ENCODE results near the gene KIRREL3.

KIRREL3 gene

DNA sequence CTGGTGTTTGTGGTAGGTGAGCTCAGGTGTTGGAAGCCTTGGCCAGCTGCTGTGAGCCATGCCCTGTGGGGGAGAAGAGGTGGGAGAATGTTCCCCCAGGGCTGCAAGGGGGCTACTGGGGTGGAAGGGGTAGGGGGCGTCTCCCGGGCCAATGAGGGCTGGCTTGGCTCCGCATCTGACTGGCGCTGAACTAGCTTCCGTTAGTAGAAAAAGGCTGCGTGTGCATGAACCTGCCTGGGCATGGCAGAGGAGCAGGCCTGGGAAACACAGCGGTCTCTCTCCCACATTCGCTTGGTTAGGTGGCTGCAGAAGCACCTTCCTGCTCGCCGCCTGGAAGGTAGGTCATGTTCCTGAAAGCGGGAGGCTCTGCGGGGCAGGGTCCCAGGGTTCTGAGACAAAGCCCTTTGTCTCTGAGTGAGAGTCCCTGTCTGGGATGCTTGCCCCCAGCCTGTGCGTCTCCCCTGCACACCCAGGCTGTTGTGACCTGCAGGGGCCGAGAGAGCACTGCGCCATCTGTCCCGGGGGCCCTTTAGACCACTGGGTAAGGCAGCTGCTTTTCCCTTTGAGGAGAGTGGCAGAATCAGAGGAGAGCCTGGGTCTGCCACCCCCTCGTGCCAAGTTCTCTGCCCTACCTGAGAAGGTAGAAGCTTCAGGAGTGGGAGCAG, 466.3 kb downstream of the KIRREL3 start:
- Histone ChIP-seq H3K9ac (ENCODE audit: insufficient read length) (no peak overlapping the region), H3K27ac (no peak overlapping the region), H3K4me3 (no peak overlapping the region), H3K9me3 (ENCODE audit: low read depth, low read length) (no peaks in the 10 kb centered on the region), H3K36me3 (ENCODE audit: insufficient read depth, low read length) (no peaks in the 10 kb centered on the region)
- TF ChIP-seq POLR2AphosphoS5 (IDR thresholded peaks at IDR 0.05; ENCODE audit: borderline replicate concordance, low read depth, low read length) = no peak
- no peak for TF ChIP-seq EZH2 (IDR thresholded peaks at IDR 0.05)
- no peak for TF ChIP-seq FOXP2 (optimal IDR thresholded peaks at IDR 0.05; ENCODE audit: control extremely low read depth, extremely low read length, insufficient read depth)
- DNase-seq (ENCODE audit: low read depth, low spot score) = no peak

DNA sequence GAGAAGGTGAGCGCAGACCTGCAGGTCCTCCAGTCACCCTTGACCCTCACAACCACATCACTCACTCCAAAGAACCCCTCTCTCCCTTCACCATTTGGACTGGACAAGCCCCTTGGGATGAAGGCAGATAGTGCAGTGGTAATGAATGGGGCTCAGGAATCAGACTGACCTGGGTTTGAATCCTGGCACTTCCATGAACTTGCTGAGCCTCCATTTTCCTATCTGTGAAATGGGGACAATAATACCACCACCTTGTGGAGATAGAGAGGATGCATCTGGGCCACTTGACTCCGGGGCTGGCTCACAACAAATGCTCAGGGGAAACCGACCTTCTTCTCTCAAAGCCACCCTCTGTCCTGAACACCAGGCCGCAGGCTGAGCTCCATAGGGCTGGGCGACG, 467.0 kb downstream of the KIRREL3 start:
- TF ChIP-seq EZH2 (IDR thresholded peaks at IDR 0.05) = no peak
- TF ChIP-seq FOXP2 (optimal IDR thresholded peaks at IDR 0.05; ENCODE audit: control extremely low read depth, extremely low read length, insufficient read depth) = no peak
- no peak for TF ChIP-seq POLR2AphosphoS5 (IDR thresholded peaks at IDR 0.05; ENCODE audit: borderline replicate concordance, low read depth, low read length)
- no peak for DNase-seq (ENCODE audit: low read depth, low spot score)
- H3K36me3 ChIP-seq (ENCODE audit: insufficient read depth, low read length) = no peaks in the 10 kb centered on the region

DNA sequence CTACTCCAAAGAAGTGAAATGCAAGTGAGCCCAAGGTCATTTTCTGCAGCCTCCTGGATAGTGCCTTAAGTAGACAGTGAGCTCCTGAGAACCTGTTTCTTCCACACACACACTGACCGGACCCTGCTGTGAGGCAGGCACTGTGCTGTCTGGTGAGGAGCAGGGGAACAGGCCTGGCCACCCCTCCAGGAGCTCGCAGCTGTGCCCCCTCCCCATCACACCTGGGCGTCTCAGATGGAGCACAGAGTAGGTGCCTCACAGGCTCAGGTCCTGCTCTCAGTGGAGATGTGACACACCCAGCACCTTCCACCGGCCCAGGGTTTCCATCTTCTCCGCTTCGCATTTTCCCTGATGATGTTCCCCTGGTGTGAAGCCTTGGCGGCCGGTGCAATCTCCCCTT, 470.2 kb downstream of the KIRREL3 start:
- no peak for DNase-seq (ENCODE audit: low read depth, low spot score)
- Histone ChIP-seq H3K36me3 (ENCODE audit: insufficient read depth, low read length) (no peaks in the 10 kb centered on the region), H3K4me3 (no peak overlapping the region), H3K27ac (no peak overlapping the region), H3K9ac (ENCODE audit: insufficient read length) (no peak overlapping the region), H3K9me3 (ENCODE audit: low read depth, low read length) (no peaks in the 10 kb centered on the region)
- TF ChIP-seq EZH2 (IDR thresholded peaks at IDR 0.05) = no peak
- no peak for TF ChIP-seq POLR2AphosphoS5 (IDR thresholded peaks at IDR 0.05; ENCODE audit: borderline replicate concordance, low read depth, low read length)
- no peak for TF ChIP-seq FOXP2 (optimal IDR thresholded peaks at IDR 0.05; ENCODE audit: control extremely low read depth, extremely low read length, insufficient read depth)

More for the DNA sequence above, 467.0 kb downstream of the KIRREL3 start:
- H3K9me3 ChIP-seq (ENCODE audit: low read depth, low read length) = no peaks in the 10 kb centered on the region
- no peak overlapping the region for H3K9ac ChIP-seq (ENCODE audit: insufficient read length)
- no peak overlapping the region for H3K27ac ChIP-seq
- H3K4me3 ChIP-seq = no peak overlapping the region

GRCh38 chr11:126529037-126529436, 471.5 kb downstream of the KIRREL3 start:
- Histone ChIP-seq H3K4me3 (no peak overlapping the region), H3K27ac (no peak overlapping the region), H3K36me3 (ENCODE audit: insufficient read depth, low read length) (no peaks in the 10 kb centered on the region), H3K9ac (ENCODE audit: insufficient read length) (no peak overlapping the region), H3K9me3 (ENCODE audit: low read depth, low read length) (no peaks in the 10 kb centered on the region)
- TF ChIP-seq FOXP2 (optimal IDR thresholded peaks at IDR 0.05; ENCODE audit: control extremely low read depth, extremely low read length, insufficient read depth) = no peak
- TF ChIP-seq EZH2 (IDR thresholded peaks at IDR 0.05) = no peak
- TF ChIP-seq POLR2AphosphoS5 (IDR thresholded peaks at IDR 0.05; ENCODE audit: borderline replicate concordance, low read depth, low read length) = no peak
- DNase-seq (ENCODE audit: low read depth, low spot score) = no peak

- Histone ChIP-seq H3K36me3 (ENCODE audit: insufficient read depth, low read length) (no peaks in the 10 kb centered on the region), H3K27ac (no peak overlapping the region), H3K9me3 (ENCODE audit: low read depth, low read length) (no peaks in the 10 kb centered on the region), H3K4me3 (no peak overlapping the region), H3K9ac (ENCODE audit: insufficient read length) (no peak overlapping the region)
- no peak for TF ChIP-seq FOXP2 (optimal IDR thresholded peaks at IDR 0.05; ENCODE audit: control extremely low read depth, extremely low read length, insufficient read depth)
- TF ChIP-seq POLR2AphosphoS5 (IDR thresholded peaks at IDR 0.05; ENCODE audit: borderline replicate concordance, low read depth, low read length) = no peak
- TF ChIP-seq EZH2 (IDR thresholded peaks at IDR 0.05) = no peak
- no peak for DNase-seq (ENCODE audit: low read depth, low spot score)
These were observed 472.5 kb downstream of the KIRREL3 start for GRCh38 chr11:126528075-126528474.

GRCh38 chr11:126527651-126528050, 472.9 kb downstream of the KIRREL3 start:
- no peak overlapping the region for H3K9ac ChIP-seq (ENCODE audit: insufficient read length)
- no peaks in the 10 kb centered on the region for H3K36me3 ChIP-seq (ENCODE audit: insufficient read depth, low read length)
- no peak for DNase-seq (ENCODE audit: low read depth, low spot score)
- H3K4me3 ChIP-seq = no peak overlapping the region
- no peak overlapping the region for H3K27ac ChIP-seq
- TF ChIP-seq POLR2AphosphoS5 (IDR thresholded peaks at IDR 0.05; ENCODE audit: borderline replicate concordance, low read depth, low read length) (no peak), FOXP2 (optimal IDR thresholded peaks at IDR 0.05; ENCODE audit: control extremely low read depth, extremely low read length, insufficient read depth) (no peak), EZH2 (IDR thresholded peaks at IDR 0.05) (no peak)
- no peaks in the 10 kb centered on the region for H3K9me3 ChIP-seq (ENCODE audit: low read depth, low read length)

- no peak for DNase-seq (ENCODE audit: low read depth, low spot score)
- Histone ChIP-seq H3K27ac (no peak overlapping the region), H3K36me3 (ENCODE audit: insufficient read depth, low read length) (no peaks in the 10 kb centered on the region), H3K9me3 (ENCODE audit: low read depth, low read length) (no peaks in the 10 kb centered on the region), H3K9ac (ENCODE audit: insufficient read length) (no peak overlapping the region), H3K4me3 (no peak overlapping the region)
- TF ChIP-seq POLR2AphosphoS5 (IDR thresholded peaks at IDR 0.05; ENCODE audit: borderline replicate concordance, low read depth, low read length) (no peak), FOXP2 (optimal IDR thresholded peaks at IDR 0.05; ENCODE audit: control extremely low read depth, extremely low read length, insufficient read depth) (no peak), EZH2 (IDR thresholded peaks at IDR 0.05) (no peak)
These were observed 474.1 kb downstream of the KIRREL3 start for GRCh38 chr11:126526471-126526870.

DNA sequence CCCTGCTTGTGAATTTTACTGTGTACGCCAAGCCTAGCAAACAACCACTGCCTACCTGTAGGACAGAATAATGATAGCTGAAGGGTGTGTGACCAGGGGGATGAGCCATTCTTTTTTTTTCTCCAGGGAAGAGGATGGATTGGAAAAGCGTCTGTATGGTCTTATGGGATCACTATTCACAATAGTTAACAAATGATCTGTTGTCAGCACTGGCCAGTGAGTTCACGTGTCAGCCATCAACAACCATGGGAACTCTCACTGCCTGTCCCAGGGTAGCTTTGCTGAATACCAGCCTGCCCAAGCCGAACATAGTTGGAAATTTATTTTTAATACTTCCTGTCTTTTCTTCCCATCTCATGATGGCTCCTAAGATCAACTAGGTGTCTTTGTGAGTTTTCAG, 474.9 kb downstream of the KIRREL3 start:
- DNase-seq (ENCODE audit: low read depth, low spot score) = no peak
- Histone ChIP-seq H3K4me3 (no peak overlapping the region), H3K27ac (no peak overlapping the region), H3K36me3 (ENCODE audit: insufficient read depth, low read length) (no peaks in the 10 kb centered on the region), H3K9ac (ENCODE audit: insufficient read length) (no peak overlapping the region), H3K9me3 (ENCODE audit: low read depth, low read length) (no peaks in the 10 kb centered on the region)
- no peak for TF ChIP-seq FOXP2 (optimal IDR thresholded peaks at IDR 0.05; ENCODE audit: control extremely low read depth, extremely low read length, insufficient read depth)
- no peak for TF ChIP-seq POLR2AphosphoS5 (IDR thresholded peaks at IDR 0.05; ENCODE audit: borderline replicate concordance, low read depth, low read length)
- no peak for TF ChIP-seq EZH2 (IDR thresholded peaks at IDR 0.05)

DNA sequence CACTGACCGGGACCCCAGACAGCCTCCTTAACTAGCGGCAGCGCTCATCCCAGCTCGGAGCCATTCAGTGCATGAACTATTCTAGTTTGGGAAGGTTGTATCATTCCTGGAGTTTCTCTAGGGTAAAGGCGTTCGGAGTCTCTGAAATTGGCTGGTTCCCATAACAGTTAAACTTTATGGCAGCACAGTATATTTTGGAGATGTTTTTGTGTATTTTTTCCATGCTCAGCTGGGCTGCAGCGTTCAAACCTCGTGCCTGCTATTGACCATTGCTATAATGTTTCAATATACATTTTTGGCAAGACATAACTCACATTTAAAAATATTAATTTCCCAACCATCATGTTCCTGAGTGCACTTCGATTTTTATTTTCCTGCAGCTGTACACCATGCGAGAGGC, 475.4 kb downstream of the KIRREL3 start:
- no peak for TF ChIP-seq POLR2AphosphoS5 (IDR thresholded peaks at IDR 0.05; ENCODE audit: borderline replicate concordance, low read depth, low read length)
- TF ChIP-seq EZH2 (IDR thresholded peaks at IDR 0.05) = no peak
- no peak for TF ChIP-seq FOXP2 (optimal IDR thresholded peaks at IDR 0.05; ENCODE audit: control extremely low read depth, extremely low read length, insufficient read depth)
- Histone ChIP-seq H3K4me3 (no peak overlapping the region), H3K9me3 (ENCODE audit: low read depth, low read length) (no peaks in the 10 kb centered on the region), H3K27ac (no peak overlapping the region), H3K9ac (ENCODE audit: insufficient read length) (no peak overlapping the region), H3K36me3 (ENCODE audit: insufficient read depth, low read length) (no peaks in the 10 kb centered on the region)
- no peak for DNase-seq (ENCODE audit: low read depth, low spot score)

Data from SK-N-MC (cell line).